Stomach (tissue), 4 donors: ENCODE measurements around the gene ARID3B.

Experiments used
- EP300 ChIP-seq: sonication (generic); formaldehyde crosslinking; IDR thresholded peaks from one replicate; pipeline ENCODE4 v1.6.1; 2017; ENCODE audit warnings: antibody characterized with exemption
- POLR2A ChIP-seq, 4 donors: fragments of 450-650 bp; IDR thresholded peaks; one replicate each; pipeline ENCODE4 v1.6.1; 2016; ENCODE audit warnings: antibody characterized with exemption in 4 of 4, control low read depth in 2 of 4, mild to moderate bottlenecking in 1 of 4, moderate library complexity in 1 of 4
- POLR2AphosphoS5 ChIP-seq, 3 donors: sonication (generic); formaldehyde crosslinking; IDR thresholded peaks; one replicate each; pipeline ENCODE4 v1.6.1; 2016; ENCODE audit warnings: antibody characterized with exemption in 3 of 3
- TF ChIP-seq, protein P1 (sequence below), 7 experiments: fragments of 450-650 bp in 4 of 7; fragments of 200-600 bp in 3 of 7; sonication (generic) in 3 of 7; IDR thresholded peaks; one replicate each; pipeline ENCODE4 v1.5.1; 2016 to 2019; ENCODE audit warnings: antibody characterized with exemption in 7 of 7, control low read depth in 2 of 7, mild to moderate bottlenecking in 1 of 7

GRCh38 chr15:74528876-74529275, 12.1 kb upstream of the ARID3B start:
- TF ChIP-seq, protein P1, sequence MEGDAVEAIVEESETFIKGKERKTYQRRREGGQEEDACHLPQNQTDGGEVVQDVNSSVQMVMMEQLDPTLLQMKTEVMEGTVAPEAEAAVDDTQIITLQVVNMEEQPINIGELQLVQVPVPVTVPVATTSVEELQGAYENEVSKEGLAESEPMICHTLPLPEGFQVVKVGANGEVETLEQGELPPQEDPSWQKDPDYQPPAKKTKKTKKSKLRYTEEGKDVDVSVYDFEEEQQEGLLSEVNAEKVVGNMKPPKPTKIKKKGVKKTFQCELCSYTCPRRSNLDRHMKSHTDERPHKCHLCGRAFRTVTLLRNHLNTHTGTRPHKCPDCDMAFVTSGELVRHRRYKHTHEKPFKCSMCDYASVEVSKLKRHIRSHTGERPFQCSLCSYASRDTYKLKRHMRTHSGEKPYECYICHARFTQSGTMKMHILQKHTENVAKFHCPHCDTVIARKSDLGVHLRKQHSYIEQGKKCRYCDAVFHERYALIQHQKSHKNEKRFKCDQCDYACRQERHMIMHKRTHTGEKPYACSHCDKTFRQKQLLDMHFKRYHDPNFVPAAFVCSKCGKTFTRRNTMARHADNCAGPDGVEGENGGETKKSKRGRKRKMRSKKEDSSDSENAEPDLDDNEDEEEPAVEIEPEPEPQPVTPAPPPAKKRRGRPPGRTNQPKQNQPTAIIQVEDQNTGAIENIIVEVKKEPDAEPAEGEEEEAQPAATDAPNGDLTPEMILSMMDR (IDR thresholded peaks at IDR 0.05) = no peak
- no peak for TF ChIP-seq EP300
- no peak for TF ChIP-seq POLR2A (IDR thresholded peaks at IDR 0.05)
- TF ChIP-seq POLR2AphosphoS5 (IDR thresholded peaks at IDR 0.05) = no peak
